ENCODE measurements around the gene FBXO28. TPM values are rescaled to one million over a fixed set of nuclear protein-coding genes. Genes with fewer than 3 reads are reported as not detected.

FBXO28 gene
- total RNA-seq, 2 donors from 2014 or later = 29.0 to 40.0 TPM

DNA sequence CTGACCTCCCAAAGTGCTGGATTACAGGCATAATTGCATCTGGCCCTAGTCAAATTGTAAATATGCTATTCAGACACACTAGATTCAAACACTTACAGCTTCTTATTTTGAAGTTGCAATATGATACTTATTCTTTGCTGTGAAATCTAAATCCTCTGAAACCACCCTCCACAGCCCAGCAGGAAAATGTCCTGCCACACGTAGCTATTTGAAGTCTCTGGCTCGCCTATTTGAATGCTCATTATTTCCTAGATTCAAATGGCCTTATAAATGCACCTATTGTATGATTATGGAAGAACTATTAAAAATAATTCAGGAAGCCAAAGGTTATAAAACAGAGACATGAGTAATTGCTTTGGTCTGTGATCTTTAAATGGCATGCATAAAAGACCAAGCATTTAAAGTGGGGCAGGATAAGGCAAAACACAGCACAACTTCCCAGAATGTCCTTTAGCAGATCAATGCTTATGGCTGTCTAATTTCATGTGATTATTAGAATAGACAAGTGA lies 26.6 kb upstream of the FBXO28 start:
- TF ChIP-seq, protein P1, sequence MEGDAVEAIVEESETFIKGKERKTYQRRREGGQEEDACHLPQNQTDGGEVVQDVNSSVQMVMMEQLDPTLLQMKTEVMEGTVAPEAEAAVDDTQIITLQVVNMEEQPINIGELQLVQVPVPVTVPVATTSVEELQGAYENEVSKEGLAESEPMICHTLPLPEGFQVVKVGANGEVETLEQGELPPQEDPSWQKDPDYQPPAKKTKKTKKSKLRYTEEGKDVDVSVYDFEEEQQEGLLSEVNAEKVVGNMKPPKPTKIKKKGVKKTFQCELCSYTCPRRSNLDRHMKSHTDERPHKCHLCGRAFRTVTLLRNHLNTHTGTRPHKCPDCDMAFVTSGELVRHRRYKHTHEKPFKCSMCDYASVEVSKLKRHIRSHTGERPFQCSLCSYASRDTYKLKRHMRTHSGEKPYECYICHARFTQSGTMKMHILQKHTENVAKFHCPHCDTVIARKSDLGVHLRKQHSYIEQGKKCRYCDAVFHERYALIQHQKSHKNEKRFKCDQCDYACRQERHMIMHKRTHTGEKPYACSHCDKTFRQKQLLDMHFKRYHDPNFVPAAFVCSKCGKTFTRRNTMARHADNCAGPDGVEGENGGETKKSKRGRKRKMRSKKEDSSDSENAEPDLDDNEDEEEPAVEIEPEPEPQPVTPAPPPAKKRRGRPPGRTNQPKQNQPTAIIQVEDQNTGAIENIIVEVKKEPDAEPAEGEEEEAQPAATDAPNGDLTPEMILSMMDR (IDR thresholded peaks at IDR 0.05) = no peak
- TF ChIP-seq POLR2A (IDR thresholded peaks at IDR 0.05) (no peak), POLR2AphosphoS5 (IDR thresholded peaks at IDR 0.05) (no peak)
- Histone ChIP-seq H3K4me1 (replicated peaks) (no peaks in the 10 kb centered on the region), H3K9me3 (no peaks in the 10 kb centered on the region), H3K4me3 (no peak overlapping the region), H3K27me3 (replicated peaks; ENCODE audit: insufficient read depth) (no peaks in the 10 kb centered on the region), H3K27ac (no peak overlapping the region), H3K36me3 (no peaks in the 10 kb centered on the region)
- intact Hi-C loops (cut with DNase I) = no loop called here
- WGBS = 11% methylated on average over 2 of the region's 2 CpGs
- no peak for DNase-seq (ENCODE audit: low spot score)

DNA sequence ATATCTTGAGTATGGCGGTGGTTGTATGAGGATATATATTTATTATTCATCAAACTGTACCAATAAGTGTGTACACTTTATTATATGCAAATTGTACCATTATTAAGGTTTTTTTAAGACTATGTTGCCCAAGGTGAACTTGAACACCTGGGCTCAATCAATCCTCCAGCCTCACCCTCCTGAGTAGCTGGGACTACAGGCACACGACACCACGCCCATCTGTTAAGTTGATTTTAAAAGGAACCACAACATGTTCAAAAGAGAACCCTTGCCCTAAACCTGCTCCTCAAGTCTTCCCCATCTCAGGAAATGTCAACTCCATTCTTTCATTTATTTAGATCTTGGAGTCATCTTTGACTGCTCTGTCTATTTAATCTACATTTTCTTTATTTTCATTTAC lies 24.3 kb upstream of the FBXO28 start:
- TF ChIP-seq POLR2AphosphoS5 (IDR thresholded peaks at IDR 0.05) (no peak), POLR2A (IDR thresholded peaks at IDR 0.05) (no peak)
- TF ChIP-seq, protein P1 (IDR thresholded peaks at IDR 0.05) = no peak
- Histone ChIP-seq H3K4me1 (replicated peaks) (no peaks in the 10 kb centered on the region), H3K9me3 (no peaks in the 10 kb centered on the region), H3K27me3 (replicated peaks; ENCODE audit: insufficient read depth) (no peaks in the 10 kb centered on the region), H3K27ac (no peak overlapping the region), H3K36me3 (no peaks in the 10 kb centered on the region), H3K4me3 (no peak overlapping the region)
- no peak for DNase-seq (ENCODE audit: low spot score)
- WGBS = 68% methylated on average over 3 of the region's 3 CpGs
- intact Hi-C loops (cut with DNase I) = no loop called here

DNA sequence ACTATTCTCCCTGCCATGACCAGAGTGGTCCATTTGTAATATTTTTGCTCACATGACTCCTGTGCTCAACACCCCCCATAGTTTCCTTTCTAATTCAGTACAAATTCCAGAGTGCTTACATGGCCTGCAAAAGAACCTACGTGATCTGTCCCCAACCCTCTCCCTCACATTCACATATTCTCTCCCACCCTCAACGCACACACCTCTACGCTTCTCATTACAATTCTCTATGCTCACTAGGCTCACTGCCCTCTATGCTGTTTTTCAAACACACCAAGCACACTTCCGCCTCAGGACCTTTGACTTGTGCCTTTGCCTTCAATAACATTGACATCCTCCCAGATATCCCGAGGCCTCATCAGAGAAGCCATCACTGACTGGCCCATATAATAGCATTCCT lies 23.8 kb upstream of the FBXO28 start:
- 92% methylated on average over 5 of the region's 5 CpGs for WGBS
- no peak for DNase-seq (ENCODE audit: low spot score)
- no peaks in the 10 kb centered on the region for H3K9me3 ChIP-seq
- H3K27ac ChIP-seq = no peak overlapping the region
- H3K27me3 ChIP-seq (replicated peaks; ENCODE audit: insufficient read depth) = no peaks in the 10 kb centered on the region
- H3K4me3 ChIP-seq = no peak overlapping the region
- intact Hi-C loops (cut with DNase I) = no loop called here
- H3K36me3 ChIP-seq = no peaks in the 10 kb centered on the region
- TF ChIP-seq, protein P1 (IDR thresholded peaks at IDR 0.05) = no peak
- TF ChIP-seq POLR2A (IDR thresholded peaks at IDR 0.05) (no peak), POLR2AphosphoS5 (IDR thresholded peaks at IDR 0.05) (no peak)
- H3K4me1 ChIP-seq (replicated peaks) = no peaks in the 10 kb centered on the region

DNA sequence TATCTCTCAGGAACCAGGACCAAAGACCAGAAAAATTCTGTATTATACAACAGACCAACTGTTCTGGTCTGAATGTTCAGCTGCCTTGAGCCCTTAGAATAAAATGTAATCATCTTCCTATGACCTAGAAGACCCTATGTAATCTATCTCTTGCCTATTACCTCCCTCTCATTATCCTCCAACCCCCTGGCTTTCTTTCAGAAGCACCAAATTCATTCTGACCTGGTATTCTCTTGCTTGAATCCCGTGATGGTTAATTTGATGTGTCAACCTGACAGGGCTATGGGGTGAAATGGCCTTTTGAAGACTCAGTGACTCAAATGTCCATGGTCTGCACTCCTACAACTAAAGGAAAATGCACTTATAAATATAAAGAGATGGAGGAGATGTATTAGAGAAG lies 21.8 kb upstream of the FBXO28 start:
- no peaks in the 10 kb centered on the region for H3K4me1 ChIP-seq (replicated peaks)
- no peak for DNase-seq (ENCODE audit: low spot score)
- H3K36me3 ChIP-seq = no peaks in the 10 kb centered on the region
- no peaks in the 10 kb centered on the region for H3K27me3 ChIP-seq (replicated peaks; ENCODE audit: insufficient read depth)
- no peak for TF ChIP-seq POLR2AphosphoS5 (IDR thresholded peaks at IDR 0.05)
- TF ChIP-seq, protein P1 (IDR thresholded peaks at IDR 0.05) = no peak
- TF ChIP-seq POLR2A (IDR thresholded peaks at IDR 0.05) = no peak
- WGBS = 90% methylated on average over 1 of the region's 1 CpG
- H3K27ac ChIP-seq = no peak overlapping the region
- H3K4me3 ChIP-seq = no peak overlapping the region
- intact Hi-C loops (cut with DNase I) = no loop called here
- no peaks in the 10 kb centered on the region for H3K9me3 ChIP-seq

DNA sequence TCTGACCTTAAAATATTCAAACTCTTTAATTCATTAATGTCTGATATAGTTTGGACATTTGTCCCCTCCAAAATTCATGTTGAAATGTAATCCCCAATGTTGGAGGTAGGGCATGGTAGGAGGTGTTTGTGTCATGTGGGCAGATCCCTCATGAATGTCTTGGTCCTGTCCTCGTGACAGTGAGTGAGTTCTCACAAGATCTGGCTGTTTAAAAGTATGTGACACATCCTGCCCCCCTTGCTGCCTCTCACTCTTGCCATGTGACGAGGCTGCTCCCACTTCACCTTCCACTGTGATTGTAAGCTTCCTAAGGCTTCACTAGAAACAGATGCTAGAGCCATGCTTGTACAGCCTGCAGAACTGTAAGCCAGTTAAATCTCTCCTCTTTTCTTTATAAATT lies 21.3 kb upstream of the FBXO28 start:
- WGBS = 88% methylated on average over 2 of the region's 2 CpGs
- no peak for DNase-seq (ENCODE audit: low spot score)
- H3K9me3 ChIP-seq = no peaks in the 10 kb centered on the region
- no peaks in the 10 kb centered on the region for H3K27me3 ChIP-seq (replicated peaks; ENCODE audit: insufficient read depth)
- no peaks in the 10 kb centered on the region for H3K36me3 ChIP-seq
- TF ChIP-seq, protein P1 (IDR thresholded peaks at IDR 0.05) = no peak
- no peak for TF ChIP-seq POLR2AphosphoS5 (IDR thresholded peaks at IDR 0.05)
- no peak for TF ChIP-seq POLR2A (IDR thresholded peaks at IDR 0.05)
- H3K27ac ChIP-seq = no peak overlapping the region
- intact Hi-C loops (cut with DNase I) = no loop called here
- H3K4me1 ChIP-seq (replicated peaks) = no peaks in the 10 kb centered on the region
- no peak overlapping the region for H3K4me3 ChIP-seq

Measured in prostate gland (tissue), 2 donors.